Nephron (organoid): Measurements from ENCODE around the gene RAB37.

Experiments used
- H3K27ac Mint-ChIP-seq, 3 experiments: 2 replicates each; pipeline ENCODE4 v1.8.0; 2020; ENCODE audit warnings: mixed read lengths in 3 of 3, mild to moderate bottlenecking in 2 of 3, moderate library complexity in 1 of 3
- H3K27me3 Mint-ChIP-seq: 2 replicates; pipeline ENCODE4 v1.8.0; 2021; ENCODE audit warnings: low read depth, mild to moderate bottlenecking, moderate library complexity, mixed read lengths
- H3K36me3 Mint-ChIP-seq: 2 replicates; pipeline ENCODE4 v1.8.0; 2020; ENCODE audit warnings: low read depth, mixed read lengths
- H3K4me1 Mint-ChIP-seq: 2 replicates; pipeline ENCODE4 v1.8.0; 2020; ENCODE audit warnings: mixed read lengths
- H3K4me3 Mint-ChIP-seq, 3 experiments: 2 replicates each; pipeline ENCODE4 v1.8.0; 2020; ENCODE audit warnings: mild to moderate bottlenecking in 3 of 3, mixed read lengths in 3 of 3, moderate library complexity in 2 of 3
- H3K9me3 Mint-ChIP-seq: 2 replicates; pipeline ENCODE4 v1.8.0; 2020; ENCODE audit warnings: mixed read lengths
- TF ChIP-seq, protein P1 (sequence below), 3 experiments: fragments of 200-600 bp; sonication (generic); IDR thresholded peaks; one replicate each; pipeline ENCODE4 v1.5.0; 2021; ENCODE audit warnings: antibody characterized with exemption in 3 of 3; ENCODE audit not compliant: unreplicated experiment in 3 of 3

The RAB37 gene

DNA sequence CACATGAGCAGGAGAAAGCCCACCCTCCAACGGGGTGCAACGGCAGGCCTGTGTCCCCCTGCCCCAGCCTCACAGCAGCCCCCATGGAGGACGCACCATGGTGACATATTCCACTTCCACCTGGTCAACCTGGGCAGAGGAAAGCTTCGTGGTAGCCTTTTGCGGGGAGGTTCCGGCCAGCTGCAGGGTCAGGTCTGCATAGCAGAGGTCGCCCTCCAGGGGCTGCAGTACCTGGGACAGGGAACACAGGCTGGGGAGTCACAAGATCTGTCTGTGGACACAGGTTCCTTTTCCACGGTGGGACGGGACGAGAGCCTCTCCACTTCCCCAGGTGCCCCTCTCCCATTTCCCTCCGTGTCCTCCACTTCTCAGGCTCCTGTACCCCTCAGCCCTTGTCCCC is 41.4 kb upstream of the RAB37 start:
- H3K4me3 Mint-ChIP-seq: no peak overlapping the region
- no peaks in the 10 kb centered on the region for H3K9me3 Mint-ChIP-seq
- H3K27ac Mint-ChIP-seq: no peak overlapping the region
- H3K36me3 Mint-ChIP-seq: no peaks in the 10 kb centered on the region
- peaks cover 29% of the 10 kb centered on the region for H3K27me3 Mint-ChIP-seq
- TF ChIP-seq, protein P1, sequence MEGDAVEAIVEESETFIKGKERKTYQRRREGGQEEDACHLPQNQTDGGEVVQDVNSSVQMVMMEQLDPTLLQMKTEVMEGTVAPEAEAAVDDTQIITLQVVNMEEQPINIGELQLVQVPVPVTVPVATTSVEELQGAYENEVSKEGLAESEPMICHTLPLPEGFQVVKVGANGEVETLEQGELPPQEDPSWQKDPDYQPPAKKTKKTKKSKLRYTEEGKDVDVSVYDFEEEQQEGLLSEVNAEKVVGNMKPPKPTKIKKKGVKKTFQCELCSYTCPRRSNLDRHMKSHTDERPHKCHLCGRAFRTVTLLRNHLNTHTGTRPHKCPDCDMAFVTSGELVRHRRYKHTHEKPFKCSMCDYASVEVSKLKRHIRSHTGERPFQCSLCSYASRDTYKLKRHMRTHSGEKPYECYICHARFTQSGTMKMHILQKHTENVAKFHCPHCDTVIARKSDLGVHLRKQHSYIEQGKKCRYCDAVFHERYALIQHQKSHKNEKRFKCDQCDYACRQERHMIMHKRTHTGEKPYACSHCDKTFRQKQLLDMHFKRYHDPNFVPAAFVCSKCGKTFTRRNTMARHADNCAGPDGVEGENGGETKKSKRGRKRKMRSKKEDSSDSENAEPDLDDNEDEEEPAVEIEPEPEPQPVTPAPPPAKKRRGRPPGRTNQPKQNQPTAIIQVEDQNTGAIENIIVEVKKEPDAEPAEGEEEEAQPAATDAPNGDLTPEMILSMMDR (IDR thresholded peaks at IDR 0.05; ENCODE audit: unreplicated experiment in 3 of 3): no peak
- no peaks in the 10 kb centered on the region for H3K4me1 Mint-ChIP-seq

DNA sequence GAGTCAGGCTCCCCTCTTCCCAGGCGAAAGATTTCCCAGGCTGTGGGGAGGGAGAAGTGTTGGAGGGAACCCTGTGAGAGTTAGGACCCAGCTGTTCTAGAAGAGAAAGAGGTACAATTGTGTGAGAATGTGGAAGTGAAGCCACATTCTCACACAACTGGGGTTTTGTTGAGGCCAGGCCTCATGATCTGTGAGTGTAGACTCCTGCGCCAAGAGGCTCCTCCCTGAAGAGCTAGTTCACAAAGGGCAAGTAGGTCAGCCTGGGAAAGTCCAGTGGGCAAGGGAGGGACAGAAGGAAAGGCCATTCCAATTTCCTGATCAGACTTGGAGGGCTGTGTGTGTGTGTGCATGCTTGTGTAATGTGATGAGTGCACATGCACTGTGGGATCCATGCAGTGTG is 39.5 kb upstream of the RAB37 start:
- Mint-ChIP-seq H3K36me3 (no peaks in the 10 kb centered on the region), H3K27me3 (peaks cover 30% of the 10 kb centered on the region), H3K9me3 (no peaks in the 10 kb centered on the region), H3K4me3 (no peak overlapping the region), H3K4me1 (no peaks in the 10 kb centered on the region), H3K27ac (no peak overlapping the region)
- TF ChIP-seq, protein P1 (IDR thresholded peaks at IDR 0.05; ENCODE audit: unreplicated experiment in 3 of 3): no peak

DNA sequence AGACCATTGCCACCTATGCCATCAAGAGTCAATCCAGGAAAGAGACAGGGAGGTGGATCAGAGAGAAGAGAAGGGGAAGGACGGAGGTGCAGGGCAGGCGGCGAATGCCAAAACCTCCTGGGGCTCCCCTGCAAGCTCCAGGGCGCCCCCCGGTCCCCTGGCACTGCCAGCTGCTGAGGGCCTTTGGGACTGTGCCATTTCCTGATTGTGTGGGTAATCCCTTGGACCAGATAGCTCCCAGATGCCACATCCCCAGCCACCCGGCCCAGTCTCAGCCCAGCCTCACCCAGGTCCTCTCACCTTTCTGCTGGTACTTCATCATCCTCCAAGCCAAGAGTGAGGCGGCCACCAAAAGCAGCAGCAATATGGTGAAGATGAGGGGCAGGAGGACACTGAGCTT is 39.0 kb upstream of the RAB37 start:
- TF ChIP-seq, protein P1 (IDR thresholded peaks at IDR 0.05; ENCODE audit: unreplicated experiment in 3 of 3): no peak
- Mint-ChIP-seq H3K27me3 (peaks cover 30% of the 10 kb centered on the region), H3K27ac (no peak overlapping the region), H3K36me3 (no peaks in the 10 kb centered on the region), H3K9me3 (no peaks in the 10 kb centered on the region), H3K4me3 (no peak overlapping the region), H3K4me1 (no peaks in the 10 kb centered on the region)

DNA sequence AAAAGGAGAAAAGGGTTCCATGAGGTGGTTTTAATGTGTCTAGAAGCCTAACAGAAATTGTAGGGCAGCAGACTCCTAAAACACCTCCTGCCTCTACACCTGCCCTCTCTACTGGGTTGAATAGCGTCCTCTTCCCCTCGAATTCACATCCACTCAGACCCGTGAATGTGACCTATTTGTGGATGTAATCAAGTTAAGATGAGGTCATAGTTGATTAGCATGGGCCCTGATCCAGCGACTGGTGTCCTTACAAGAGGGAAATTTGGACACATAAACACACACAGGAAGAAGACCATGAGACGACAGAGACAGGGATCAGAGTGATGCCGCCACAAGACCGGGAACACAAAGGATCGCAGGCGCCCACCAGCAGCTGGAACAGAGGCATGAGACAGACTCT is 37.8 kb upstream of the RAB37 start:
- H3K36me3 Mint-ChIP-seq: no peaks in the 10 kb centered on the region
- H3K4me1 Mint-ChIP-seq: no peaks in the 10 kb centered on the region
- H3K27ac Mint-ChIP-seq: no peak overlapping the region
- no peaks in the 10 kb centered on the region for H3K9me3 Mint-ChIP-seq
- peaks cover 30% of the 10 kb centered on the region for H3K27me3 Mint-ChIP-seq
- no peak overlapping the region for H3K4me3 Mint-ChIP-seq
- TF ChIP-seq, protein P1 (IDR thresholded peaks at IDR 0.05; ENCODE audit: unreplicated experiment in 3 of 3): no peak

DNA sequence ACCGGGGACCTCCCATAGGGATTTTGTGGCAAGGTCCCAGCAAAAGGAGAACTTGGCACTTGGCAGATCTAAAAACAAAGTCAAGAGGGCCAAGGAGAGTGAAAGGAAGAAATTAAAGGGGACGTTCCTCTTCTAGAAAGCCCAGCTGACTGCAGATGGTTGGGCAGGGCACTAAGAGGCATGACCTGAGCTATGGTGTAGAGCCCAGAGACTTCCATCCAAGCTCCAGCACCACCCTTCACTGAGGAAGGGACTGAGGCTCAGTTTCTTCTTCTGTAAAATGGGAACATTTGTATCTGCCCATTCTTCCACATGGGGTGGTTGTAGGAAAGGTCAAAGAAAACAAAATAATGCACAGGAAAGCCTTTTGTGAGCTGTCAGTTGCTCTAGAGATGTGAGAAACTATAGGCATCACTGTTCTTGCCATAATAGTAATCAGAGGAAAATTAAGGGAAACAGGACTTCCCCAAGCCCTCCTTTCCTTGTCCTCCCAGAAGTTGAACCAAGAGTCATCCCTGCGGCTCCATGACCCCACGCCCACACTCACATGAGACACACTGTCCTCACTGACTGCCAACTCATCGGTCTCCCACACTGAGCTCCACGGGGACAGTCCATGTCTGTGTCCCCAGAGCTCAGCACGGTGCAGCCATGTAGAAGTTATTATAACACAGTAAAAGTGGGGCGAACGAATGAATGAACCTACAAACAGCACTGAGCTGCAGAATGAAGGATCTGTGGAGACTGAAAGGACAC is 34.8 kb upstream of the RAB37 start:
- Mint-ChIP-seq H3K4me1 (no peaks in the 10 kb centered on the region), H3K9me3 (no peaks in the 10 kb centered on the region), H3K27ac (no peak overlapping the region), H3K36me3 (no peaks in the 10 kb centered on the region), H3K4me3 (no peak overlapping the region), H3K27me3 (peaks cover 37% of the 10 kb centered on the region)
- TF ChIP-seq, protein P1 (IDR thresholded peaks at IDR 0.05; ENCODE audit: unreplicated experiment in 3 of 3): no peak

DNA sequence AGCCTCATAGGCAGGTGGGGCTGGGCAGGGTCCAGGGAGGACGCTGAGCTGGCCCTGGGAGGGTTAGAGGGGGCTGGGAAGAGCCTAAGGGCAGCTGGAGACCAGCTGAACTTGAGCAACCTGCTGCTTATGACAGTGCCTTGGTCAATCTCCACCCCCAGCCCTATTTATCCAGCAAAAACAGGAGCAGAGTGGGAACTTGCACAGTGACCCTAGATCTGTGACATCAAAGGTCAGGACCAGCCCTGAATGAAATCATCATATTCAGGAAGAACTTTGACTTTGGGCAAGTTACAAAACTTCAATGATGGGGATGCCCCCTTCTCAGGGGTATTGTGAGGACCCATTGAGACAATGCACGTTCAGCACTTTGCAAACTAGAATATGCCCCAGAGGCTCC is 33.7 kb upstream of the RAB37 start:
- TF ChIP-seq, protein P1 (IDR thresholded peaks at IDR 0.05; ENCODE audit: unreplicated experiment in 3 of 3): no peak
- Mint-ChIP-seq H3K36me3 (no peaks in the 10 kb centered on the region), H3K4me1 (no peaks in the 10 kb centered on the region), H3K9me3 (no peaks in the 10 kb centered on the region), H3K27ac (no peak overlapping the region), H3K27me3 (peaks cover 42% of the 10 kb centered on the region), H3K4me3 (no peak overlapping the region)
